ENCODE measurements around the gene SHISA2.

SHISA2 gene

GRCh38 chr13:26017932-26018665, 33.7 kb downstream of the SHISA2 start:
- no peak for DNase-seq (ENCODE audit: low read depth)

GRCh38 chr13:26017196-26017921, 34.5 kb downstream of the SHISA2 start:
- no peak for DNase-seq (ENCODE audit: low read depth)

GRCh38 chr13:26016189-26016588, 35.6 kb downstream of the SHISA2 start:
- no peak for DNase-seq (ENCODE audit: low read depth)

GRCh38 chr13:26015271-26016125, 36.3 kb downstream of the SHISA2 start:
- no peak for DNase-seq (ENCODE audit: low read depth)

GRCh38 chr13:26012995-26013394, 38.8 kb downstream of the SHISA2 start:
- no peak for DNase-seq (ENCODE audit: low read depth)

- DNase-seq (ENCODE audit: low read depth), result no peak
Observed at GRCh38 chr13:26011996-26012821, 39.6 kb downstream of the SHISA2 start.

GRCh38 chr13:26011208-26011573, 40.6 kb downstream of the SHISA2 start:
- no peak for DNase-seq (ENCODE audit: low read depth)

GRCh38 chr13:26010487-26011207, 41.2 kb downstream of the SHISA2 start:
- DNase-seq (ENCODE audit: low read depth), result no peak

- DNase-seq (ENCODE audit: low read depth), result no peak
Observed at GRCh38 chr13:26007261-26008125, 44.3 kb downstream of the SHISA2 start.
